A549 (cell line): Measurements from ENCODE around the gene CHKB. TPM values are rescaled to one million over a fixed set of nuclear protein-coding genes. Genes with fewer than 3 reads are reported as not detected.

ENCODE experiments used
- ATAC-seq, 2 experiments: fragments of 200-7000 bp in 1 of 2; fragments of >200 bp in 1 of 2; cut with Nextera tagmentation in 1 of 2; cut with Tn5 transposase in 1 of 2; 3 replicates each; pipeline versions ENCODE4 v1.8.0 to v1.9.1; 2018 to 2020; ENCODE audit warnings: mild to moderate bottlenecking in 1 of 2, moderate library complexity in 1 of 2
- CTCF ChIA-PET: fragments of 300-600 bp; sonication (Branson Sonifier 250); formaldehyde crosslinking; extraction: SDS; loops from one replicate; lab custom pipeline; 2021; ENCODE audit warnings: antibody characterized with exemption, inconsistent platforms; lab: Yijun Ruan, JAX
- POLR2A ChIA-PET: fragments of 350-600 bp; formaldehyde crosslinking; extraction: SDS; loops from one replicate; lab custom pipeline; 2021; ENCODE audit warnings: antibody characterized with exemption, inconsistent platforms; lab: Yijun Ruan, JAX
- DNase-seq, 2 experiments: peaks; one replicate each; pipeline versions ENCODE4 v3.0.0 to v3.0.0-alpha.2; 2011 to 2016; ENCODE audit warnings: low read depth in 1 of 2, low spot score in 1 of 2
- FAIRE-seq: peaks from 2 replicates; lab custom pipeline; 2011; peaks lifted over from hg19 to GRCh38; lab: Jason Lieb, UNC
- H3K27ac ChIP-seq, 2 experiments: fragments of >200 bp; sonication (Bioruptor Twin); formaldehyde crosslinking; 3 replicates each; pipeline ENCODE4 v1.5.1; 2016 to 2017
- H3K4me1 ChIP-seq: fragments of >200 bp; sonication (Bioruptor Twin); formaldehyde crosslinking; 3 replicates; pipeline ENCODE4 v1.6.1; 2016
- H3K4me2 ChIP-seq: fragments of >200 bp; sonication (Bioruptor Twin); formaldehyde crosslinking; 3 replicates; pipeline ENCODE4 v1.6.1; 2016
- H3K4me3 ChIP-seq: fragments of >200 bp; sonication (Bioruptor Twin); formaldehyde crosslinking; 3 replicates; pipeline ENCODE4 v1.5.1; 2016
- H3K9me3 ChIP-seq: fragments of >200 bp; sonication (Bioruptor Twin); formaldehyde crosslinking; 3 replicates; pipeline ENCODE4 v1.6.1; 2016
- CBX2 ChIP-seq: fragments of 200-600 bp; sonication (generic); IDR thresholded peaks from 2 replicates; pipeline ENCODE4 v1.6.1; 2016; ENCODE audit warnings: low read depth, mild to moderate bottlenecking, borderline replicate concordance
- CBX8 ChIP-seq: fragments of 200-600 bp; sonication (generic); IDR thresholded peaks from 2 replicates; pipeline ENCODE4 v1.6.1; 2016
- CEBPB ChIP-seq, 2 experiments: fragments of >200 bp in 1 of 2; sonication (Bioruptor Twin) in 1 of 2; formaldehyde crosslinking in 1 of 2; IDR thresholded peaks; 2 replicates each; pipeline ENCODE4 v1.6.1; 2012 to 2016
- CHD2 ChIP-seq: fragments of 150-350 bp; IDR thresholded peaks from 2 replicates; pipeline ENCODE4 v1.6.1; 2014; ENCODE audit warnings: low read length; ENCODE audit not compliant: partially characterized antibody
- EHF ChIP-seq: fragments of 250-450 bp; sonication (Bioruptor Pico); IDR thresholded peaks from 2 replicates; pipeline ENCODE4 v1.5.0; 2020; ENCODE audit warnings: mild to moderate bottlenecking
- ELK1 ChIP-seq: fragments of 150-350 bp; IDR thresholded peaks from 2 replicates; pipeline ENCODE4 v1.6.1; 2014; ENCODE audit warnings: low read depth, mild to moderate bottlenecking, low read length
- EP300 ChIP-seq, 2 experiments: fragments of >200 bp; sonication (Bioruptor Twin); formaldehyde crosslinking; IDR thresholded peaks; 2 replicates in 1 of 2; 3 replicates in 1 of 2; pipeline ENCODE4 v1.6.1; 2016 to 2017
- HDAC2 ChIP-seq: fragments of 200-600 bp; sonication (generic); IDR thresholded peaks from 2 replicates; pipeline ENCODE4 v1.6.1; 2016
- HEYL ChIP-seq: fragments of 250-450 bp; sonication (Bioruptor Pico); IDR thresholded peaks from 2 replicates; pipeline ENCODE4 v1.8.0; 2021; ENCODE audit warnings: mild to moderate bottlenecking, moderate library complexity
- HOXB13 ChIP-seq: fragments of 250-450 bp; sonication (Bioruptor Pico); IDR thresholded peaks from 2 replicates; pipeline ENCODE4 v1.5.0; 2020; ENCODE audit warnings: low read depth, mild to moderate bottlenecking, moderate library complexity
- JUN ChIP-seq, 2 experiments: fragments of >200 bp; sonication (Bioruptor Twin); formaldehyde crosslinking; IDR thresholded peaks; 2 replicates in 1 of 2; 3 replicates in 1 of 2; pipeline ENCODE4 v1.6.1; 2016 to 2017
- MAZ ChIP-seq: fragments of 150-350 bp; IDR thresholded peaks from 2 replicates; pipeline ENCODE4 v1.6.1; 2014; ENCODE audit warnings: antibody characterized with exemption, low read depth, low read length, borderline replicate concordance
- NFE2L2 ChIP-seq: fragments of 150-350 bp; conservative IDR thresholded peaks from 2 replicates; pipeline ENCODE4 v1.6.1; 2014; ENCODE audit warnings: low read length
- PBX3 ChIP-seq: IDR thresholded peaks from 2 replicates; pipeline ENCODE4 v1.6.1; 2012
- POLR2A ChIP-seq: IDR thresholded peaks from 2 replicates; pipeline ENCODE4 v1.6.1; 2012; ENCODE audit warnings: mild to moderate bottlenecking, low read length
- SMC3 ChIP-seq: fragments of >200 bp; sonication (Bioruptor Twin); formaldehyde crosslinking; IDR thresholded peaks from 3 replicates; pipeline ENCODE4 v1.6.1; 2018; ENCODE audit warnings: inconsistent platforms
- TFCP2L1 ChIP-seq: fragments of 250-450 bp; sonication (Bioruptor Pico); IDR thresholded peaks from 2 replicates; pipeline ENCODE4 v1.5.0; 2021; ENCODE audit warnings: mild to moderate bottlenecking
- TP53 ChIP-seq: fragments of 250-450 bp; sonication (Bioruptor Pico); IDR thresholded peaks from 2 replicates; pipeline ENCODE4 v1.5.0; 2021; ENCODE audit warnings: mild to moderate bottlenecking, moderate library complexity
- ZC3H11A ChIP-seq: fragments of 450-650 bp; IDR thresholded peaks from 2 replicates; pipeline ENCODE4 v1.6.1; 2014; ENCODE audit warnings: antibody characterized with exemption, mild to moderate bottlenecking
- WGBS: methylation state at CpG from one replicate; pipeline ENCODE4 v1.1.6; 2017; ENCODE audit errors: missing lambda C conversion rate; 5-methylcytosine and 5-hydroxymethylcytosine counted together
- polyA plus RNA-seq, 4 experiments: library from polyadenylated mRNA; depleted of rRNA in 3 of 4; stranded (reverse); fragments of >200 nt; fragmentation: RNase III in 1 of 4; extraction: RNeasy Plus Mini Kit Qiagen cat#74134 plus additional on column Dnase treatment in 1 of 4; gene quantifications; 2 replicates in 3 of 4; 3 replicates in 1 of 4; pipeline ENCODE4 v1.2.3, GENCODE V29; 2011 to 2017
- TF ChIP-seq, protein P1 (sequence below): IDR thresholded peaks from 2 replicates; pipeline ENCODE4 v1.6.1; 2012
- TF ChIP-seq, protein P2 (sequence below): fragments of >200 bp; sonication (Bioruptor Twin); formaldehyde crosslinking; IDR thresholded peaks from 3 replicates; pipeline ENCODE4 v1.6.1; 2016

CHKB gene
- polyA plus RNA-seq, 2 of the 4 experiments (the other 2 are of a cell fraction) = 16.4 to 25.8 TPM

- ATAC-seq = no peak
- no peak for DNase-seq
- WGBS = 86% methylated on average over 19 of the region's 19 CpGs
- Histone ChIP-seq H3K4me2 (peak overlapping the region; percentile 92), H3K27ac (peak overlapping the region; percentile 95 to 98), H3K9me3 (no peaks in the 10 kb centered on the region), H3K4me3 (peak overlapping the region; percentile 64; the same call in 1 of the 3 replicates), H3K4me1 (peaks cover 23% of the 10 kb centered on the region)
- ChIA-PET POLR2A (interaction anchor here (1.3 kb wide), 1 partner anchor 9 kb away, joined by 3 read pairs; no protein-coding TSS in a partner anchor), CTCF (interaction anchor here (0.7 to 1.8 kb wide), 3 partner anchors 14 to 280 kb away, joined by 3 to 7 read pairs (median 4); no protein-coding TSS in a partner anchor)
- TF ChIP-seq CBX2 (no peak), NFE2L2 (no peak)
- FAIRE-seq = no peak
These were observed 49.5 kb downstream of the CHKB start for GRCh38 chr22:50532824-50533796.

DNA sequence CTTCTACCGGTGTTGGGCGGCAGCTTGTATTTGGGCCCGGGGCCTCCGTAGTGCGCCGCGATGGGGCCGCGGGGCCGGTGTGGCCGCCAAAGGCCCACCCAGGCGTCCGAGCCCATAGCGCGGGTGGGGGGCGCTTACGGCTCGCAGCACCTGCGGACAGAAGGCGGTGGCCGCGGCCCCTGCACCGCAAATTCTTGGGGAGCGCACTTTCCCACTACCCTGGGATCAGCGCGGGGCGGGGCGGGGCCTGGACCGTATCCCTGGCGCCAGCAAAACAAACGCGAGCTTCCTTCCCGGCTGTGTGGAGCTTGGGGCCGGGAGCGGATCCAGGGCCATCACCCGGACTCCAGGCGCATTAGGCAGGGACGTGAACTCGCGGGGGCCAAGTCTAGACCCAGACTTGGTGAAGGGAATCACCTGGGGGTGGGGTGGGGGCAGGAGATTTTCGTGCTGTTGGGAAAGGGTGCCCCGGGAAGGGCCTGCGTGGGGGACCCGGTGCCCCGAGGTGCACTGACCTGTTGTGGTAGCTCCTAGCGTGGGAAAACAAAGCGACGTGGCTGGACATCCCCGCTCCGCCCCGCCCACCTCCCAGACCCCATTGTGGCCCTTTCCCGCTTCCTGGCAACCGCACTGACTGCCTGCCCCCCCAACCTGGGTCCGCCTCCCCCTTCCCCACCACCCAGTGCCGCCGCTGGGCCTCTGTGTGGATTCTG, 50.5 kb downstream of the CHKB start:
- no peak for TF ChIP-seq EP300 (IDR thresholded peaks at IDR 0.05)
- peak; percentile 25 for TF ChIP-seq POLR2A
- ChIA-PET POLR2A (interaction anchor here (0.6 to 1.3 kb wide), 5 partner anchors 9 to 50 kb away, joined by 3 to 5 read pairs (median 3); partner anchors contain the start of gene SYCE3), CTCF (interaction anchor here (0.8 to 1.8 kb wide), 2 partner anchors 13 to 89 kb away, joined by 3 to 7 read pairs; partner anchors contain the start of gene KLHDC7B)
- Histone ChIP-seq H3K9me3 (no peaks in the 10 kb centered on the region), H3K27ac (peak overlapping the region; percentile 95 to 98), H3K4me2 (peak overlapping the region; percentile 92), H3K4me3 (peak overlapping the region; percentile 64), H3K4me1 (peaks cover 26% of the 10 kb centered on the region)
- DNase-seq (peak in 1 of 2 experiments; percentile 65), ATAC-seq (peak; percentile 49 to 68), FAIRE-seq (no peak)
- 3% methylated on average over 20 of the region's 56 CpGs for WGBS

DNA sequence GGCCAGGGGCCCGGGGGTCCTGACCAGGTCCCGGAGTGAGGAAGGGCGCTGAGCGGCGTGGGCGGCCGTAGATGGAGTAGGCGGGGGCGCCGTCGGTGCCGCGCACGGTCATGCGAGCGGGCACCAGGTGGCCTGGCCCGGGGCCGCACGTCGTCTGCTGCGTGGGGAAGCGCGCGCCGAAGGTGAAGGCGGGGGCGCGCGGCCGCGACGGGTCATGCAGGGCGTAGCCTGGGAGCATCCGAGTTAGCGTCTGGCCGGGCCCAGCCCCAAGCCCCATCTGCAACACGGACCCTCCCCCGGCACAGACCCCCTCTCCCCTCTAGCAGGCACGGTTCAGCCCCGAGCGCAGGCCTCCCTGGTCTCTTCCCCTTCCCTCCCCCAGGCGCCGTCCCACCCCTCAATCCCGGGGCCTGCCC, 51.1 kb downstream of the CHKB start:
- Histone ChIP-seq H3K4me2 (peak overlapping the region; percentile 92), H3K4me1 (peaks cover 29% of the 10 kb centered on the region), H3K27ac (peak overlapping the region; percentile 95 to 98), H3K4me3 (peak overlapping the region; percentile 64), H3K9me3 (no peaks in the 10 kb centered on the region)
- no peak for TF ChIP-seq CHD2
- TF ChIP-seq TP53 = no peak
- TF ChIP-seq HEYL (CRISPR knock-in tag) = no peak
- TF ChIP-seq, protein P1, sequence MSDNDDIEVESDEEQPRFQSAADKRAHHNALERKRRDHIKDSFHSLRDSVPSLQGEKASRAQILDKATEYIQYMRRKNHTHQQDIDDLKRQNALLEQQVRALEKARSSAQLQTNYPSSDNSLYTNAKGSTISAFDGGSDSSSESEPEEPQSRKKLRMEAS = peak; percentile 47
- no peak for TF ChIP-seq HDAC2
- no peak for TF ChIP-seq ELK1
- ChIA-PET CTCF (interaction anchor here (0.8 to 1.8 kb wide), 2 partner anchors 14 to 89 kb away, joined by 3 to 7 read pairs; partner anchors contain the start of gene KLHDC7B), POLR2A (interaction anchor here (0.6 to 1.3 kb wide), 5 partner anchors 9 to 51 kb away, joined by 3 to 5 read pairs (median 3); partner anchors contain the start of gene SYCE3)
- DNase-seq (peak in 1 of 2 experiments; percentile 75), ATAC-seq (peak; percentile 42 to 49), FAIRE-seq (no peak)
- no CpG with 5 or more reads among the region's 44 CpGs for WGBS

GRCh38 chr22:50530877-50531545, 51.6 kb downstream of the CHKB start:
- ChIA-PET CTCF (interaction anchor here (0.8 kb wide), 1 partner anchor 14 kb away, joined by 3 read pairs; the partner anchor contains the start of gene KLHDC7B), POLR2A (interaction anchor here (0.7 to 1.0 kb wide), 2 partner anchors 9 to 32 kb away, joined by 3 to 5 read pairs; partner anchors contain the start of gene SYCE3)
- TF ChIP-seq PBX3 (peak; percentile 35; the same call in 1 of the 2 replicates), MAZ (no peak), JUN (IDR thresholded peaks at IDR 0.05) (peak in 1 of 2 experiments; percentile 21; a peak in 2 of 5 replicates), HOXB13 (no peak), CEBPB (IDR thresholded peaks at IDR 0.05) (no peak), CBX8 (no peak), EHF (CRISPR knock-in tag) (0 out of 2 replicates have a peak, but pooled peaks have one; percentile 23), CHD2 (no peak), SMC3 (no peak), TFCP2L1 (CRISPR knock-in tag) (0 out of 2 replicates have a peak, but pooled peaks have one; percentile 15), ZC3H11A (no peak), POLR2A (peak; percentile 67)
- TF ChIP-seq, protein P2, sequence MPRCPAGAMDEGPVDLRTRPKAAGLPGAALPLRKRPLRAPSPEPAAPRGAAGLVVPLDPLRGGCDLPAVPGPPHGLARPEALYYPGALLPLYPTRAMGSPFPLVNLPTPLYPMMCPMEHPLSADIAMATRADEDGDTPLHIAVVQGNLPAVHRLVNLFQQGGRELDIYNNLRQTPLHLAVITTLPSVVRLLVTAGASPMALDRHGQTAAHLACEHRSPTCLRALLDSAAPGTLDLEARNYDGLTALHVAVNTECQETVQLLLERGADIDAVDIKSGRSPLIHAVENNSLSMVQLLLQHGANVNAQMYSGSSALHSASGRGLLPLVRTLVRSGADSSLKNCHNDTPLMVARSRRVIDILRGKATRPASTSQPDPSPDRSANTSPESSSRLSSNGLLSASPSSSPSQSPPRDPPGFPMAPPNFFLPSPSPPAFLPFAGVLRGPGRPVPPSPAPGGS = no peak
- peak; percentile 60 to 91 for DNase-seq
- ATAC-seq = peak; percentile 48 to 69
- Histone ChIP-seq H3K4me2 (peak overlapping the region; percentile 92), H3K4me3 (peak overlapping the region; percentile 64), H3K4me1 (peaks cover 29% of the 10 kb centered on the region), H3K9me3 (no peaks in the 10 kb centered on the region), H3K27ac (peak overlapping the region; percentile 95 to 98)
- no peak for FAIRE-seq
- 0% methylated on average over 2 of the region's 53 CpGs for WGBS
